ENCODE data around the gene SLC22A17.

DNA sequence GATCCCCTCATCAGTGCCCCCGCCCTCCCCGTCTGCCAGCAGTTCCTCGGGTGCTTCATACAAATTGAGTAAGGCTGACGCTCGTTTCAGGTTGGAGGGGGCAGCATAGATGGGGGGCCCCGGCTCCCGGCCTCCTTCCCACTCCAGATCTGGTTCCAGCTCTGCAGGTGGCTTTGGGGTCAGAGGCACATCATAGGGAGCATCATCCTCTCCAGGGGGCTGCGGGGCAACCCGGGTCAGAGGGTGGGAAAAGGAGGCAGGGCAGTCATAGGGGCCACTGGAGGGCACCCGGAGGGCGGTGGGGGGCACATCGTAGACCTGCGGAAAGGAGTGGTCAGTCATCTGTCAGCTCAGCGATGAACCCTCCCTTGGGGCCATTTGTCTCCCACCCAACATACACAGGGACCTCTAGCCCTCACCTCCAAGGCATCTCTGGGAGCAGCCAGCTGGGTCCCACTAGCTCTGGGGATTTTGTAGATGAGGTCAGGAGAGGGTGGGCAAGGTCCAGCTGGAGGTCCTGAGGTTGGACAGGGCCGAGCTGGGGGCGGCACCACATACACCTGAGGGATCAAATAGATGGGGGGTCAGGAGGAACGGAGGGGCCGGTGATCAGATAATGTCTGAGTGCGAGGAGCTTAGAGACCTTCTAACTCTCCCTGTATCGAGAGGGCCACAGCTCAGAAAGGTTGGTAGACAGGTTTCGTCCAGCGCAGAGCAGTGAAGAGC lies 7.2 kb upstream of the SLC22A17 start:
- TF ChIP-seq, protein P1, sequence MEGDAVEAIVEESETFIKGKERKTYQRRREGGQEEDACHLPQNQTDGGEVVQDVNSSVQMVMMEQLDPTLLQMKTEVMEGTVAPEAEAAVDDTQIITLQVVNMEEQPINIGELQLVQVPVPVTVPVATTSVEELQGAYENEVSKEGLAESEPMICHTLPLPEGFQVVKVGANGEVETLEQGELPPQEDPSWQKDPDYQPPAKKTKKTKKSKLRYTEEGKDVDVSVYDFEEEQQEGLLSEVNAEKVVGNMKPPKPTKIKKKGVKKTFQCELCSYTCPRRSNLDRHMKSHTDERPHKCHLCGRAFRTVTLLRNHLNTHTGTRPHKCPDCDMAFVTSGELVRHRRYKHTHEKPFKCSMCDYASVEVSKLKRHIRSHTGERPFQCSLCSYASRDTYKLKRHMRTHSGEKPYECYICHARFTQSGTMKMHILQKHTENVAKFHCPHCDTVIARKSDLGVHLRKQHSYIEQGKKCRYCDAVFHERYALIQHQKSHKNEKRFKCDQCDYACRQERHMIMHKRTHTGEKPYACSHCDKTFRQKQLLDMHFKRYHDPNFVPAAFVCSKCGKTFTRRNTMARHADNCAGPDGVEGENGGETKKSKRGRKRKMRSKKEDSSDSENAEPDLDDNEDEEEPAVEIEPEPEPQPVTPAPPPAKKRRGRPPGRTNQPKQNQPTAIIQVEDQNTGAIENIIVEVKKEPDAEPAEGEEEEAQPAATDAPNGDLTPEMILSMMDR (IDR thresholded peaks at IDR 0.05): no peak
- TF ChIP-seq EP300 (IDR thresholded peaks at IDR 0.05): no peak
- TF ChIP-seq POLR2A (IDR thresholded peaks at IDR 0.05): no peak

Measured in ovary (tissue), 3 donors.